C4-2B (cell line): ENCODE results near the gene NMRK1.

ENCODE experiments used
- CTCF ChIP-seq: fragments of 450-650 bp; conservative IDR thresholded peaks from 2 replicates; pipeline ENCODE4 v1.5.1; 2017; ENCODE audit warnings: mild to moderate bottlenecking
- ZFX ChIP-seq: fragments of 450-650 bp; IDR thresholded peaks from 2 replicates; pipeline ENCODE4 v1.6.1; 2017

GRCh38 chr9:75092766-75093165, 4.8 kb upstream of the NMRK1 start:
- TF ChIP-seq CTCF (no peak), ZFX (no peak)
